DLD1 (cell line): ENCODE measurements around the gene MTHFD1.

ENCODE experiments used
- in situ Hi-C: cut with HindIII; loops from 2 replicates; pipeline ENCODE4 v1.10.0; 2017; ENCODE audit warnings: low sequenced_read_pairs

The MTHFD1 gene

DNA sequence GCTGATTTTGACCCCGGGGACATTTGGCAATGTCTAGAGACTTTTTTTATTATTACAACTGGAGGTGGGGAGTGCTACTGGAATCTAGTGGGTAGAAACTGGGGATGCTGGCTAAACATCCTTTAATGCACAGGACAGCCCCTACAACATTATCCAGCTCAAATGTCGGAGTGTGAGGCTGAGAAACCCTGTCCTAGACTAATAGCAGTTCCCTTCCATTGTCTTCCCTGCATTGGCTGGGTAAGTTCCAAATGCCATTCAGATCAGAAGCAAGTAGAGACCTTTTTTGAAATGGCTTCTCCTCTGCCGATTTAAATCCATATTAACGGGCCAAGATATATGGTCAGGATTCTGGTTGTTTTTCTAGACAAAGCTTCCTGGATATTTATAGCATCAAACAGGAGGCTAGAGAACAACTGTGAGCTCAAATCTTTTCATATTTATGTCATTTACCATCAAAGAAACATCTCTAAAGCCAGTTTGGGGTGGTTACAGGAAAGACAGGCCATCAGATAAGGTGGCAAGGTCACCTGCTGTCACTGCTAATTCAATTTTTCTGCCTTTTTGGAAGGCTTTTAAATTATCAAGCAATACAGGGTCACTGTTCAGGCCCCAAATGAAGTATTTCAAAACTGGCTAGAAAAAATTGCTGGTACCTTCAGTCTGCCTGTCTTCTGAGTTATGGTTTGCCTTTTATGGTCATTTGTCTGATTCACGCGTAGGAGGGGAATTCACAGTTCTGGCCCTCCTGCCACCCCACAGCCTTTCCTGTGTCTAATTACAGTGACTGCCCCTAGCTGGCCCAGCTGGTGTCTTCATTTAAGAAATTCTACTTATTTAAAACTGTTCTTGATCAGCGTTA, 57.1 kb downstream of the MTHFD1 start:
- in situ Hi-C loops = no loop called here

DNA sequence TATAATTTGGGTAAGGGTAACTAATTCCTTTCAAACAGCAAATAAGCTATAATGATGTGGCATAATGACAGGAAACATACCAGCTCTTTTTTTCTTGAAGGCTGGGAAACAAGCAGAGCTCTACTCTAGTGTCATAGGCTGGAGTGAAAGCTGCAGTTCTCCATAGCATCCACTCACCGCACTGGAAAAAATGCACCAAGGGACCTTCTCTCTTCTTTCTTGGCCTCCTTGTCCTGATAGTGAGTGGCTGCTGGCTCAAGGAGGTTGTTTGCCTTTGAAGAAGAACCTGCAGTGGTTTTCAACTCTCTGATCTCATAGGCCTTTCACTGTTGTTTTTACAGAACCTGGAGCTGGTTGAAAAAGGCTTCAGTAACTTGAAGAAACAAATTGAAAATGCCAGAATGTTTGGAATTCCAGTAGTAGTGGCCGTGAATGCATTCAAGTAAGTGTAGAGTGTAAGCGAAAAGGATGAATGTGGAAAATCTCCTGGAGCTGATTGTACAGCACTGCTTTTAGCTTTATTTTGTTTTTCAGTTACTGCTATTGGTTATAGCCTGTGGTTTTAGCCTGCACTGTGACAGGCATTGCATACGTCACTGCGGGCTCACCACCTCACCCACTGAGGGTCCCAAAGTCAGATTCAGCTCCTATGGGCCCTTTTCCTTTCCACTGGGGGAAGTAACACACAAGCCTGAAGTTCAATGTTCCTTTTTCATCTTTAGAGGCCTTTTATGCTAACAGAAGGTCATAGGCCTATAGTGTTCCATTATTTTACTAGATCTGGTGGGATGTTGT, 59.9 kb downstream of the MTHFD1 start:
- in situ Hi-C loops = no loop called here

DNA sequence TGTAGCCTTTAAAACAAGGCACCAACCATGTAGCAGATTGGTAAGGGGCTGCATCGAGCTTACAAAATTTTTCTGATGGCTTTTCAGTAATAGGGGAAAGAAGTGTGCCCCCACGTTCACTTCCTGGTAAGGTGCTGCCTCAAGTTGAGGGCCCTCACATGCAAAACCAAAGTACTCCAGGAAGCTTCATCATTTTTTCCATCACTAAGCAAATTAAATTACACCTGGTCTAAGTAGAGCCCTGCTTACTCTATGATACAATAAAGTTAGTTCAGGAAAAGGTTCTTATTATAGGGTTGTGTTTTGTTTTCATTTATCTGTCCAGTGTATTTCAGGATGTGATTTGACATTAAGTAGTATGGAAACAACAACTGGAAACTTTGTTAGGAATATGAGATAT, 62.1 kb downstream of the MTHFD1 start:
- in situ Hi-C loops = no loop called here

DNA sequence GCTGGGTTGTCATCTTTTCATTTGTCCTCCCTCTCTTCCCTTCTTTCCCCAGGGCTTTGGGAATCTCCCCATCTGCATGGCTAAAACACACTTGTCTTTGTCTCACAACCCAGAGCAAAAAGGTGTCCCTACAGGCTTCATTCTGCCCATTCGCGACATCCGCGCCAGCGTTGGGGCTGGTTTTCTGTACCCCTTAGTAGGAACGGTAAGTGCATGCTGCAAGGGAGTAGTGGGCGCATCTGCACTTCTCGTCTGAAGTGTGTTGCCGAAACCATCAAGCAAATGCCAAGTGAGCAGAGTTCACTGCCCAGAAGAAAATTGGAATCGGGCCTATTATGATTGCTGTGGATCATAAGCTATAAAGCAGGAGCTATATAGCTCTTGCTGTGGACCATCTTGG, 66.5 kb downstream of the MTHFD1 start:
- in situ Hi-C loops = no loop called here

DNA sequence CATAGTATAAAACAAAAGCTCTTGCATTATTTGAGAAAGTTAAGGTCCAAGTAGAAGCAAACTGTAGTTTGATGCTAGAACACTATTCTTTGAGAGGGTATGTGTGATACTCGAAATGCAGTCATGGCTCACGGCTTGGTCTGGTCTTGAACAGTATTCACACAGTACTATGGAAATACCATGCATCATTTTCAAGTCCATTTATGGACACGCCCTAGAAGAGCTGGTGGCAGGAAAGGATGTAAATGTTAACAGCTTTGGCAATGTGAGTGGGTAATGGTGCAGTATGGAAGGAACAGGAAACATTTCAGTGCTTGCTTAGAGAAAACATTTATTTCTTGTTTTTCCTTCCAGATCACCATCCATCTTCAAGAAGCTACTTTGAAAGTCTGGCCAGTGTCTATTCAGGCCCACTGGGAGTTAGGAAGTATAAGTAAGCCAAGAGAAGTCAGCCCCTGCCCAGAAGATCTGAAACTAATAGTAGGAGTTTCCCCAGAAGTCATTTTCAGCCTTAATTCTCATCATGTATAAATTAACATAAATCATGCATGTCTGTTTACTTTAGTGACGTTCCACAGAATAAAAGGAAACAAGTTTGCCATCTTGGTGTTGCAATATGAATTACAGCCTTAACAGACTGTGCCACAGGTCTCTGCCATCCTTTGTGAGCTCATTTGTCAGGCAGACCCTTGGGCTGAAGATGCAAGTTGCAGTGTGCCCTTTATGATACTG, 71.4 kb downstream of the MTHFD1 start:
- in situ Hi-C loops = no loop called here

DNA sequence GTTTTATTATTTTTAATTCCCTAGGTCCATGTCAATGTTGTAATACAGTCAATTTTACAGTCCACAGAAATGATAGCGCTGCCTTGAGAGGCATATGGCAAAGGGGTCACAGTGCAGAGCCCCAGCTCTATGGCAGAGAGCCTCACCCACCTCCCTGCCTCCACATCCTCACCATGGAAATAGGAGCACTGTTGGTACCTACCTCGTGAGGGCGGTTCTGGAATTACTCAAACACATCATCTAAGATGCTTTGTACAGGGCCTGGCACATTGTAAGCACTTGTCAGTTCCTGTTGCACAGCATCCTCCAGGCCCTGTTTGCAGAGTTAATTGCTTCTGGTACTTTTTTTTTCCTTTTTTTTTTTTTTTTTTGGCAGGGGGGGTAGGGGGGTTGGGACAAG, 73.1 kb downstream of the MTHFD1 start:
- in situ Hi-C loops = no loop called here

DNA sequence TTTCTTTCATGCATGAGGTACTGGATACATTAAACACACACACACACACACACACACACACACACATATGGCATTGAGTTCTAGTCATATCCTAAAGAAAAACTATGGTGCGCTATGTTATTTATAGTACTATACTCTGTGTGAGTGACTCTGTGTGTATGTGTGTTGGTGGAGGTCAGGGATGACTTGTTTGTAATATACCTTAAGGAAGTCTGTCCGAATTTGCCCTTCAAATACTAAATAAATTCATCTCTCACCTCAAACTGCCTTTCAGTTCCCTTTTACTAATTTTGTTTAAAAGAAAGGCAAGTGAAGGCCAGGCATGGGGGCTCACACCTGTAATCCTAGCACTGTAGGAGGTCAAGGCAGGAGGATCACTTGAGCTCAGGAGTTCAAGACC, 75.0 kb downstream of the MTHFD1 start:
- in situ Hi-C loops = no loop called here

DNA sequence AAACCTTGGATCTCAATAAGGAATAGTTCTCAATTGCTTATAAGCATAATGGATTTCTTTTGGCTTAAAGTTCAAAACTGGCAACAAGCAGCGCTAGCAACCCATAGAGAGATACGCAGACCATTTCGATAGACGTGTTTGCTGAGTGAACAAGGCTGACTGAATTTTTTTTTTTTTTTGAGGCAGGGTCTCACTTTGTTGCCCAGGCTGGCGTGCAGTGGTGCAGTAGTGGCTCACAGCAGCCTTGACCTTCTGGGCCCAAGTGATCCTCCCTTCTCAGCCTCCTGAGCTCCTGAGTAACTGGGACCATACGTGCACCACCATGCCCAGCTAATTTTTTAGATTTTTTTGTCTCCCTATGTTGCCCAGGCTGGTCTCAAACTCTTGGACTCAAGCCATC, 75.7 kb downstream of the MTHFD1 start:
- in situ Hi-C loops = no loop called here

DNA sequence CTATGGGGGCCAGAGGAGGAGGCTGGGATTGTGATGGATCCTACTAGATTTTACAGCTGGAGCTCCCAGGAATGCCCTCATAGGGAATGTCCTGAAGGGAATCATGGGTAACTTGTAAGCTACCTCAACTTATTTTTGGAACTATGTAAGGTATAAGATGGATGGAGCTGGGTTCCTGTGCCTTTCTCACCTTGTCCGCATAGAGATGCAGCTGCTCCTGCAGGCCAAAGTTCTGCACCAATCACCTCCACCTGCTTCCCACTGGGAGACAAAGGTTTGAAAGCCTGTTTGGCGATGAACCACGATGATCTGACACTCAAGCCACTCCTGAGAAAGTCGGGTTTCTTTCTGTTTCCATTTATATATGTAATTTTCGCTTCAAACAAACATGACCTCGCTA, 76.5 kb downstream of the MTHFD1 start:
- in situ Hi-C loops = no loop called here

DNA sequence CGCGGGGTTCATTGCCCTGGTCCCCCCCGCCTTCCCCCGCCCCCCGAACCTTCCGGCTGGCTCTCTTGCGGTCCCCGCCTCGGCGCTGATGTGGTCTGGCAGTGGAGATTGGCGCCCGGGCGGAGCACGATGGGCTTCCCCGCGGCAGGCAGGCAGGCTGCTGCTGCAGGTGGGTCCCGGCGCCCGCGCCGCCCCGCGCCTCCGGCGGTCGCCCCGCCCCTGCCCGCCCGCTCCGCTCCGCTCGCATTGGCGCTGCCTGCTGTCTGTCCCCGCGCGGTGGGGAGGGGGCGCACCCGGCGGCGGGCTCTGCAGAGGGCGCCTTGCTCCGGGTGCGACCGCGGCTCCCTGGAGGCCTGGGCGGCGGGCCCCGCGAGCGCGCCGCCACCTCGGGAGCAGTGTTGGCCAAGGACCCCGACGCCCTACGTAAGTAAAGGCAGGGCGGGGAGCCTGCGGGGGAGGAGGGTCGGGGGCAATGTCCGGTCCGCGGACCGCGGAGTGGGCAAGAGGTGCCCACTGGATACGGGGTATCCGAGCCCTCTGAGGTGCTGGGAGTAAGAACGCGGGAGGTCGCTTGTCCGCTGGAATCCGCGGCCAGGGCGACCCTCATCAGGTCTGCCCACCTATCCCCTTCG, 77.2 kb downstream of the MTHFD1 start, which contains the start of gene AKAP5:
TSS of gene AKAP5 (plus strand) at position 309 of the 632 bp plus-strand sequence. CDS start 2,896 bp downstream, outside the sequence.
- in situ Hi-C loops = no loop called here

DNA sequence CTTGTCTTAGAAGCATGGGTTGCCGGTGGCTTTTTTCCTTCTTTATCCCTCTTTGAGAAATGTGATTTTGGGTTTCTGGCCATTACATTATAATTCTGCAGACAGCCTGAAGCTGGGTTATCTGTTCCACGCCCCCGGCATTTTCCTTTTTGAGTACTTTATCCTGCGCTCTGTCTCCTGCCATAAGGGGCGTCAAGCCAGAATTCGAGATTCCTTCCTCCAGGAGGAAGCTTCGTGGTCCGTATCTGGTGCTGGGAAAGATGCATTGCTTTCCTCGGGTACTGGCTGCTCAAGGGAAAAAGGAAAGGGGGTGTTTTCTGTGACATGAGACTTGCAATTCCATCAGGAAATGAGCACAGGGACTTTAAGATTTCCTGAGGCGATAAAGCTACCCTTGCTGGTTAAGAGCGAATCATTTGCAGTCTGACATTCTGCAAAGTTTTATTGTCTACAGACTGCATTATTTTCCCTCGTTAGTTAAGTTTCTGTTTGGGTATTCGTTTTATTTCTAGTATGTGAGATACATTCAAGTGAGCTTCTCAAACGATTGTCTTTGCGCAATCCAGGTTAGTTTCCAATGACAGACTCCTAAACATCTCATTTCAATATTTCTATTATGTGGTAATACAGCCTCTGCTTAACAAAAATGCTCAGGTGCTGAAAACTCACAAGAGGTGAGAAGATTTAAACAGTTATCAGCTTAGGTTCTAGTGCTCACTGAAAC, 77.8 kb downstream of the MTHFD1 start:
- in situ Hi-C loops = no loop called here

DNA sequence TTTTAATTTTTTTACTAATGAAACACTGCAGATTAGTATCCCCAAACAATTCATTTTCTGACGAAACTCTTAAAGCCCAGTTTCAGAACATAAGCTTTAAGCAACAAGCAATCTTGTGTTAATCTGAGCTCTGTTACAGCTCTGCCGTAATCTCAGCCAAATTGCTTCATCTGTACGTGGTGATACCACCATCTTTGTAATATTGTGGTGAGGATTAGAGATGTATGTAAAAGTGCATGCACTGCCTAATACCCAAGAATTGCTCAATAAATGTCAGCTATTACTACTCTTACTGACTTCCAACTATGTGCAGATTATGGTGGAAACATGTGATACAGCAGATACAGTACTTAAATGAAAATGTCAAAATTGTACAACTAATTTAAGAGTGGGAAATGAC, 78.9 kb downstream of the MTHFD1 start:
- in situ Hi-C loops = no loop called here

DNA sequence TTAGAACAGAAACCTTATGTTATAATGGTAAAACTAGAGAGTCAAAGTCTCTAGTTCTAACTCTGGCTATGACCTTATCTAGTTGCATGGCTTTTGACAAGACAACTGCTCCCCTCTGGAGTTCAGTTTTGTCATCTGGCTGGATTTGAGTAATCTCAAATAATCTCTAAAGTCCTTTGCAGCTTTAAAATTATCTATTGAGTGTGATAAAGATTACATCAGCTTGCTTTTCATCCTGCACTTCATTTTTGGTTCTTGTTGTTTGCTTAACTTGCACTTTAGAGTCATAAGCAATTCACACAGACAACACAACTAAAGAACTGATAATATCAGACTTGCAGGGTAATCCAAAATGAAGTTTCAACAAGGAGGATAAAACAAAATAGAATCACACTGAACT, 79.4 kb downstream of the MTHFD1 start:
- in situ Hi-C loops = no loop called here

DNA sequence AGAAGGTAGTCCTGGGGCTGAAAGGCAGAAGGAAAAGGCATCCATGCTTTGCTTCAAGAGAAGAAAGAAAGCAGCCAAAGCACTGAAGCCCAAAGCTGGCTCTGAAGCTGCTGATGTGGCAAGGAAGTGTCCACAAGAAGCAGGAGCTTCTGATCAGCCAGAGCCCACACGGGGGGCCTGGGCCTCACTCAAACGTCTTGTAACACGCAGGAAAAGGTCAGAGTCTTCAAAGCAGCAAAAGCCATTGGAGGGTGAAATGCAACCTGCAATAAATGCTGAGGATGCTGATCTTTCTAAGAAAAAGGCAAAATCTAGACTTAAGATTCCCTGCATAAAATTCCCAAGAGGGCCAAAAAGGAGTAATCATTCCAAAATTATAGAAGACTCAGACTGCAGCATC, 80.3 kb downstream of the MTHFD1 start:
- in situ Hi-C loops = no loop called here

DNA sequence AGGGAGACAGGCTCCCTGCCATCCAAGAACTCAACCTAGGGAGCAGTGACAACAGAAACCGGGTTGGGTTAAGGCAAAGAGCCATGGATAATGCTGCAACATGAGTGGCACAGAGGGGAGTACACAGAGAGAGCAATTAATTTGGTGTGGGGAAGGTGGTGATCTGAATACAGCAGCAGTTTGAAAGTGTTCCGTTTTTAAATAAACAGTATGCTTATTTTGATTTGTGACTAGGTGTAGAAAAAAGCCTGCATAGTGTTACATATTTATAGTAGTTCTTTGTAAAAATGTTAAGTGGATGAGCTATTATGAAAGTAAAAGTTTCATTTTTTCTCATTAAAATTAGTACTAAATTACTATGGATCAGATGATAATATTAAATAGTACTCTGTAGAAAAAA, 85.9 kb downstream of the MTHFD1 start:
- in situ Hi-C loops = no loop called here

DNA sequence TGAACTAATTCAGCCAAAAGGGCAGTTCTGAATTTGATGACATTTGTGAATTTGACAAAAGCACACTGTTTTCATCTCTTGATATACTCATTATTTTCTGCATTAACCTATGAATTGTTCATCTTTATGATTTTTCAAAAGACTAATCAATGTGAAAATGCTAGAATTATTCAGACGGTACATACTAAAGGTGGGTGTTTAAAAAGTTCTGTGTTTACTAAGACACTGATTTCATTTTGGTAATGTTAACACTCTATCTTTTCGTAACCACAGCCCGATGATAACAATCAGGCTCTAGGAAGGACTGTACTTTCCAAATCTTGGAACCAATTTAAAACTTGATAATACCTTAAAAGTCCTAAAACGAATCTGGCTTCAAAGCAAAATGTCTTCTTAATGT, 86.5 kb downstream of the MTHFD1 start:
- in situ Hi-C loops = no loop called here

DNA sequence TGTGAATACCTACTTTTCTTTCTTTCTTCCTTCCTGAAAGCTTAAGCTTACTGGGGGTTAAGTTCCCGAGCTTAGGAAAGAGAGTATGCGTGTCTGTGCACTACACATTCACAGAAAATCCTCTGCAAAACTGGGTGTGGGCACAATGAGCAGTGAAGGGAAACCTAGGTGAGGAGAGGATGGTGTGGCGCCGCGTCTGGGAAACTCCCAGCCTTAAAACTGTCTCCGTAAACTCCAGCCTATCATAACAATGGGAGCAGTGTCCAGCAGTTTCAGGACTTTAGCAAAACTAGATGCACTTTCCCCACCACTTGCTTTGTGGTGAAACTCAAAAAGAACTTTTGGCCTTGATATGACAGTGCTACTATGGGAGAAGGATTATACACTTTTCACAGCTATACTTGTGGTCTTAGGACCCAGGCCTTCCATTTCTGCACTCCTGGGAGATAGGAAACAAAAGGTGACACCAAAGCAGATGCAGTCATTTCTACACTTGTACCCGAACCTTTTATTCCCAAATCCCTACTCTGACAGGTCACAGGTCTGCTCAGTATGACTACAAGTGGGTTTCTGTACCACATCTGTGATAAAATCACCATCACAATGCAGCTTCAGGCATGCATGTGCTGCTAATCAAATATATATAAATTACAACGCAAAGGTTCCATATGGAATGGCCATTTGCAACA, 87.6 kb downstream of the MTHFD1 start:
- in situ Hi-C loops = no loop called here

DNA sequence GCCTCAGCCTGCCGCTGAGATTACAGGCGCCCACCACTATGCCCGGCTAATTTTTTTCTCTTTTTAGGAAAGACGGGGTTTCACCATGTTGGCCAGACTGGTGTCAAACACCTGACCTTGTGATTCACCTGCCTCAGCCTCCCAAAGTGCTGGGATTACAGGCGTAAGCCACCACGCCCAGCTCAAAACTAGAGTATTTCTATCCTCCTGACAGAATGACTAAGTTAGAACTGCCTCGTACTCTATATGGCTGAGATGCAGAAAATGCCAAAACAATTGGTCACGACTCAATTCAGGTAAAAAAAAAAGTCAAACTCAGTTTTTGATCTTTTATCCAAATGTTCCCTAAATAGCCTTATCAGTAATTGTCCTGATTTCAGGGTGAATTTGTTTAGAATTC, 88.3 kb downstream of the MTHFD1 start:
- in situ Hi-C loops = no loop called here

DNA sequence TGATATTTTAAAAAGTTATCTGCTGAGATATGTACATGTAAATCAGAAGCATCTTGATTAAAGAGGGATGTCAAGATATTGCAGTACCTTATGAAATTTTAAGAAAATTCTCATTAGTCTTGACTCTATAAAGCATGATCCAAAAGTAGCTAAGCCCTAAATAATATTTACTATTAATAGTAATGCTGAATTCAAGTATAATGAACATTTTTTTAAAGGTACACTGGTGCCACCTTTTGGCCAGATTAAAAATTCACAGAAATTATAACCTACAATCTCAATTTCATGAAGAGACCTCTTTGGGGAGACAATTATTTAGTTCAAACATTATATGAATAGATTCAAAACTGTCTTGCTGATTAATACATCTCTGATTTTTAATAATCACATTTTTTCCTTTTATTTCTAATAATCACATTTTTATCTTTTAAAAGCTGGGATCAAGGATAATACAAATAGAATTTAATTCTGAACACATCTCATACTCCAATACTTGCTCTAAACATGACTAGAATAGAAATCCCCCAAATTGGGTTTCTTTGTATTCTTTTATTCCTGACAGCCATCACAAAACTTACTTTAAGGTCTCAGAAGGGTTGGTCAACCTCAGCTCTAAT, 90.6 kb downstream of the MTHFD1 start:
- in situ Hi-C loops = no loop called here
